Glomerular endothelial cell (primary cell): ENCODE data around the gene CCDC127. TPM values are rescaled to one million over a fixed set of nuclear protein-coding genes. Genes with fewer than 3 reads are reported as not detected.

ENCODE experiments used
- DNase-seq: peaks from one replicate; pipeline ENCODE4 v3.0.0-alpha.2; 2011; ENCODE audit warnings: low read depth, low spot score; ENCODE audit errors: extremely low read depth
- total RNA-seq: library from RNA; depleted of rRNA; stranded (reverse); fragments of >200 nt; gene quantifications from 2 replicates; pipeline ENCODE4 v1.2.3, GENCODE V29; 2015

CCDC127 gene
- total RNA-seq, 1 donor from 2014 or later: 6.4 TPM

- DNase-seq: no peak
Observed at GRCh38 chr5:191036-191948, 26.7 kb downstream of the CCDC127 start, which contains the start of gene LRRC14B. LRRC14B (plus strand) TSS chr5:191495; CDS start chr5:191539, 44 bp downstream.

- DNase-seq: no peak
Observed at GRCh38 chr5:190366-191035, 27.5 kb downstream of the CCDC127 start.

GRCh38 chr5:189976-190365, 28.0 kb downstream of the CCDC127 start:
- no peak for DNase-seq

GRCh38 chr5:189486-189885, 28.5 kb downstream of the CCDC127 start:
- no peak for DNase-seq

GRCh38 chr5:188488-189481, 29.2 kb downstream of the CCDC127 start:
- DNase-seq: no peak

GRCh38 chr5:187617-188451, 30.1 kb downstream of the CCDC127 start:
- DNase-seq: no peak

- no peak for DNase-seq
Observed at GRCh38 chr5:187042-187431, 30.9 kb downstream of the CCDC127 start.

GRCh38 chr5:186091-187041, 31.6 kb downstream of the CCDC127 start:
- no peak for DNase-seq

- DNase-seq: no peak
Observed at GRCh38 chr5:185095-186070, 32.6 kb downstream of the CCDC127 start.

- DNase-seq: no peak
Observed at GRCh38 chr5:184471-184870, 33.5 kb downstream of the CCDC127 start.

GRCh38 chr5:182126-182525, 35.8 kb downstream of the CCDC127 start:
- no peak for DNase-seq

GRCh38 chr5:181566-181965, 36.4 kb downstream of the CCDC127 start:
- no peak for DNase-seq

- DNase-seq: no peak
Observed at GRCh38 chr5:181160-181559, 36.8 kb downstream of the CCDC127 start.

- no peak for DNase-seq
Observed at GRCh38 chr5:180286-180918, 37.6 kb downstream of the CCDC127 start.

GRCh38 chr5:179401-179800, 38.6 kb downstream of the CCDC127 start:
- DNase-seq: no peak

- DNase-seq: no peak
Observed at GRCh38 chr5:178110-178509, 39.8 kb downstream of the CCDC127 start.

GRCh38 chr5:176296-176823, 41.6 kb downstream of the CCDC127 start:
- DNase-seq: no peak
